Stomach (tissue), 4 donors: ENCODE results near the gene MSL3B.

Experiments
- CTCF ChIP-seq, 7 experiments: fragments of 450-650 bp in 4 of 7; fragments of 200-600 bp in 3 of 7; sonication (generic) in 3 of 7; IDR thresholded peaks; one replicate each; pipeline ENCODE4 v1.5.1; 2016 to 2019; ENCODE audit warnings: antibody characterized with exemption in 7 of 7, control low read depth in 2 of 7, mild to moderate bottlenecking in 1 of 7
- EP300 ChIP-seq: sonication (generic); formaldehyde crosslinking; IDR thresholded peaks from one replicate; pipeline ENCODE4 v1.6.1; 2017; ENCODE audit warnings: antibody characterized with exemption
- POLR2A ChIP-seq, 4 donors: fragments of 450-650 bp; IDR thresholded peaks; one replicate each; pipeline ENCODE4 v1.6.1; 2016; ENCODE audit warnings: antibody characterized with exemption in 4 of 4, control low read depth in 2 of 4, mild to moderate bottlenecking in 1 of 4, moderate library complexity in 1 of 4
- POLR2AphosphoS5 ChIP-seq, 3 donors: sonication (generic); formaldehyde crosslinking; IDR thresholded peaks; one replicate each; pipeline ENCODE4 v1.6.1; 2016; ENCODE audit warnings: antibody characterized with exemption in 3 of 3

GRCh38 chr2:233867993-233868532 lies at the start of gene MSL3B:
- TF ChIP-seq CTCF (IDR thresholded peaks at IDR 0.05), result no peak
- TF ChIP-seq POLR2A (IDR thresholded peaks at IDR 0.05), result no peak
- TF ChIP-seq POLR2AphosphoS5 (IDR thresholded peaks at IDR 0.05), result peak in 2 of 3 donors; percentile 14 to 40
- TF ChIP-seq EP300, result no peak
